ENCODE data around the gene SIRPG.

DNA sequence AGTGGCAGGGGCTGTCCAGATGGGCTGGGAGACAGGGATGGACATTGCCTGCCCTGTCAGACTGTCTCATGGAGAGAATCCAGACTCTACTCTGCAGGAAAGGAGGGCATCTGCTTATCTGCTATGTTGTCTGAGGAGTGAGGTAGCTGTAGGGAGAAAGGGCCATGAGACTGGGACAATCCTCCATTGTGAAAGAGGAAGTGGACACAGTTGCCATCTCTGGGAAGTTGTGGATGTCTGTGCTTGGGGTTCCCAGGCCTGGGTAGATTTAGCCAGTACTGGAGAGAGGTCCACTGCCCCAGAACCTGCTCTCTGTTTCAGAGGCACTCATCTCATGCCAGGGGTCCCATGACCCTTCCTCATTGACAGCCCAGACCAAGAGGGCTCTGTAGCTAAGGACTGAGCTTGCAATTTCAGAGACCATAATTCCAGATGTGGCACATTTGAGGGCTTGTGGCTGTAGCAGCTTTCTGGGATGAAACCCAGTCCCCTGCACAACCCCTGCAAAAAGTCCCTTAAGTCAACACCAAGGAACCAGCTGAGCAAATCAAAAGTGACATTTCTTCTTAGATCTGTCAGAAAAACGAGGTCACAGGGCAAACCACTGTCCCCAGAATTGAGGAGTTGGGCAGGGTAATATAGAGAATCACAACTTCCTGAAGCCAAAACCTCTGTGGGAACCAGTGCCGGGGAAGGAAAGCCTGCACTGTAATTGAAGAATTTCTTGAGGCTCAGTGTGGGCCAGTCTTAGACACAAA is 4.1 kb upstream of the SIRPG start:
- TF ChIP-seq, protein P1, sequence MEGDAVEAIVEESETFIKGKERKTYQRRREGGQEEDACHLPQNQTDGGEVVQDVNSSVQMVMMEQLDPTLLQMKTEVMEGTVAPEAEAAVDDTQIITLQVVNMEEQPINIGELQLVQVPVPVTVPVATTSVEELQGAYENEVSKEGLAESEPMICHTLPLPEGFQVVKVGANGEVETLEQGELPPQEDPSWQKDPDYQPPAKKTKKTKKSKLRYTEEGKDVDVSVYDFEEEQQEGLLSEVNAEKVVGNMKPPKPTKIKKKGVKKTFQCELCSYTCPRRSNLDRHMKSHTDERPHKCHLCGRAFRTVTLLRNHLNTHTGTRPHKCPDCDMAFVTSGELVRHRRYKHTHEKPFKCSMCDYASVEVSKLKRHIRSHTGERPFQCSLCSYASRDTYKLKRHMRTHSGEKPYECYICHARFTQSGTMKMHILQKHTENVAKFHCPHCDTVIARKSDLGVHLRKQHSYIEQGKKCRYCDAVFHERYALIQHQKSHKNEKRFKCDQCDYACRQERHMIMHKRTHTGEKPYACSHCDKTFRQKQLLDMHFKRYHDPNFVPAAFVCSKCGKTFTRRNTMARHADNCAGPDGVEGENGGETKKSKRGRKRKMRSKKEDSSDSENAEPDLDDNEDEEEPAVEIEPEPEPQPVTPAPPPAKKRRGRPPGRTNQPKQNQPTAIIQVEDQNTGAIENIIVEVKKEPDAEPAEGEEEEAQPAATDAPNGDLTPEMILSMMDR (IDR thresholded peaks at IDR 0.05), result no peak
- no peak for TF ChIP-seq POLR2A (IDR thresholded peaks at IDR 0.05)

All from prostate gland (tissue), 2 donors.